Kidney (tissue), 14 donors: Measurements from ENCODE around the gene TAB2. TPM values are rescaled to one million over a fixed set of nuclear protein-coding genes. Genes with fewer than 3 reads are reported as not detected.

ENCODE experiments used
- DNase-seq, 5 donors: peaks; one replicate each; pipeline ENCODE4 v3.0.0-alpha.2; 2013 to 2020
- FAIRE-seq: peaks from 2 replicates; lab custom pipeline; 2012; peaks lifted over from hg19 to GRCh38; lab: Jason Lieb, UNC
- H3K27ac ChIP-seq, 2 donors: one replicate each; pipeline ENCODE4 v1.7.0; 2013; ENCODE audit warnings: low read depth in 2 of 2, low read length in 2 of 2, inconsistent platforms in 1 of 2
- H3K27me3 ChIP-seq: one replicate; pipeline ENCODE4 v1.7.1; 2013; ENCODE audit warnings: low read length, inconsistent platforms; ENCODE audit not compliant: control insufficient read depth, insufficient read depth
- H3K36me3 ChIP-seq, 3 donors: one replicate each; pipeline versions ENCODE4 v1.7.0 to v1.7.1; 2013; ENCODE audit warnings: low read length in 3 of 3, control low read depth in 1 of 3, inconsistent platforms in 1 of 3; ENCODE audit not compliant: insufficient read depth in 3 of 3, control insufficient read depth in 2 of 3
- H3K4me1 ChIP-seq, 3 donors: one replicate each; pipeline versions ENCODE4 v1.7.0 to v1.7.1; 2013; ENCODE audit warnings: low read length in 3 of 3, inconsistent platforms in 1 of 3, low read depth in 1 of 3; ENCODE audit not compliant: control insufficient read depth in 2 of 3, insufficient read depth in 2 of 3
- H3K4me3 ChIP-seq, 3 donors: one replicate each; pipeline versions ENCODE4 v1.7.0 to v1.8.1; 2013; ENCODE audit warnings: low read length in 3 of 3, control low read depth in 1 of 3, inconsistent platforms in 1 of 3
- H3K9ac ChIP-seq, 3 donors: one replicate each; pipeline versions ENCODE4 v1.7.0 to v1.7.1; 2013; ENCODE audit warnings: low read length in 3 of 3, control low read depth in 1 of 3, inconsistent platforms in 1 of 3
- H3K9me3 ChIP-seq, 3 donors: one replicate each; pipeline versions ENCODE4 v1.7.0 to v1.7.1; 2013; ENCODE audit warnings: low read length in 3 of 3, control low read depth in 1 of 3, inconsistent platforms in 1 of 3; ENCODE audit not compliant: control insufficient read depth in 2 of 3, insufficient read depth in 1 of 3
- intact Hi-C: fragments of 100-400 bp; cut with DNase I; formaldehyde crosslinking; loops from one replicate; pipeline ENCODE4 v1.11.1; 2022
- polyA plus RNA-seq: library from polyadenylated mRNA; stranded (reverse); fragments of 350-450 nt; fragmentation: Illumina TruSeq; extraction: RNeasy Lipid Tissue Mini Kit (QIAGEN cat#74804); gene quantifications from one replicate; pipeline ENCODE4 v1.2.3, GENCODE V29; 2014; ENCODE audit warnings: low read depth, low replicate concordance; ENCODE audit not compliant: insufficient read depth
- total RNA-seq: library from RNA; stranded (reverse); fragmentation: NEBNext Ultra II Directional; extraction: Animal tissue kit (Norgen Biotek cat#: 25700); gene quantifications from one replicate; pipeline ENCODE4 v1.2.1, GENCODE V29; 2021
- TF ChIP-seq, protein P1 (sequence below): IDR thresholded peaks from 3 replicates; pipeline ENCODE4 v1.5.1; 2012; ENCODE audit warnings: mild to moderate bottlenecking, moderate library complexity, borderline replicate concordance; ENCODE audit not compliant: insufficient read depth; ENCODE audit errors: extremely low read depth
- donor health status: control.
- donor health status: control.
- donor health status: control.
- donor health status: control.
- donor health status: control.
- donor health status: DM: yes; HTN: yes; CAD: no.
- donor health status: Normal renal cell carcinoma (clear cell type).

TAB2 gene
- total and polyA plus RNA-seq, 2 donors from 2014 or later: 23.2 to 50.1 TPM

GRCh38 chr6:149425754-149426153 lies 108.2 kb downstream of the TAB2 start:
- Histone ChIP-seq H3K9ac (no peak overlapping the region), H3K27me3 (no peaks in the 10 kb centered on the region), H3K4me3 (no peak overlapping the region), H3K36me3 (no peaks in the 10 kb centered on the region), H3K27ac (no peak overlapping the region), H3K9me3 (no peaks in the 10 kb centered on the region), H3K4me1 (peaks cover 0 to 4% (median 4%) of the 10 kb centered on the region in 3 donors)
- FAIRE-seq (no peak), DNase-seq (no peak)
- TF ChIP-seq, protein P1, sequence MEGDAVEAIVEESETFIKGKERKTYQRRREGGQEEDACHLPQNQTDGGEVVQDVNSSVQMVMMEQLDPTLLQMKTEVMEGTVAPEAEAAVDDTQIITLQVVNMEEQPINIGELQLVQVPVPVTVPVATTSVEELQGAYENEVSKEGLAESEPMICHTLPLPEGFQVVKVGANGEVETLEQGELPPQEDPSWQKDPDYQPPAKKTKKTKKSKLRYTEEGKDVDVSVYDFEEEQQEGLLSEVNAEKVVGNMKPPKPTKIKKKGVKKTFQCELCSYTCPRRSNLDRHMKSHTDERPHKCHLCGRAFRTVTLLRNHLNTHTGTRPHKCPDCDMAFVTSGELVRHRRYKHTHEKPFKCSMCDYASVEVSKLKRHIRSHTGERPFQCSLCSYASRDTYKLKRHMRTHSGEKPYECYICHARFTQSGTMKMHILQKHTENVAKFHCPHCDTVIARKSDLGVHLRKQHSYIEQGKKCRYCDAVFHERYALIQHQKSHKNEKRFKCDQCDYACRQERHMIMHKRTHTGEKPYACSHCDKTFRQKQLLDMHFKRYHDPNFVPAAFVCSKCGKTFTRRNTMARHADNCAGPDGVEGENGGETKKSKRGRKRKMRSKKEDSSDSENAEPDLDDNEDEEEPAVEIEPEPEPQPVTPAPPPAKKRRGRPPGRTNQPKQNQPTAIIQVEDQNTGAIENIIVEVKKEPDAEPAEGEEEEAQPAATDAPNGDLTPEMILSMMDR: no peak
- intact Hi-C loops: loop anchor here (10.0 kb wide), 1 partner anchor 341 kb away; no protein-coding TSS in a partner anchor

DNA sequence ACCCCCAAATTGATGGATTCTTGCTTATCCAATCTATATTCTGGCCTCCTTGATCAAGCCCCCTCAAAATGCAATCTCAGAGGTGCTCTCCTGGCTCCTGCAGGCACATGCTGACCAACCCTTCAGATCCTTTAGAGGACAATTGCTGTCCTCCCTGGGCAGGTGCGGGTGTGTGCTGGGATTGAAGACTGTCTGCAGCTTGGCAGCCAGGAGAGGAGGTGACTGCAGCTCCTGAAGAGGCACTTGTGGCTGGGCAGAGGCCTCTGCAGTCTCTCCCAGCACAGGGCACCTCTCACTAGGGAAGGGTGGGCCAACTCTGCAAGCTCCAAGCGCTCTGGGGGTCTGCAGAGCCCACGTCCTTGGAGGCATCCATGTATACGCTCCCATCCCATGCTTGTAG lies 111.1 kb downstream of the TAB2 start:
- H3K9me3 ChIP-seq: no peaks in the 10 kb centered on the region
- no peak overlapping the region for H3K9ac ChIP-seq
- DNase-seq (no peak), FAIRE-seq (no peak)
- TF ChIP-seq, protein P1: no peak
- H3K27ac ChIP-seq: no peak overlapping the region
- intact Hi-C loops: loop anchor here (10.0 kb wide), 1 partner anchor 344 kb away; no protein-coding TSS in a partner anchor
- peaks cover 0 to 7% (median 4%) of the 10 kb centered on the region in 3 donors for H3K4me1 ChIP-seq
- H3K27me3 ChIP-seq: no peaks in the 10 kb centered on the region
- no peak overlapping the region for H3K4me3 ChIP-seq
- no peaks in the 10 kb centered on the region for H3K36me3 ChIP-seq

DNA sequence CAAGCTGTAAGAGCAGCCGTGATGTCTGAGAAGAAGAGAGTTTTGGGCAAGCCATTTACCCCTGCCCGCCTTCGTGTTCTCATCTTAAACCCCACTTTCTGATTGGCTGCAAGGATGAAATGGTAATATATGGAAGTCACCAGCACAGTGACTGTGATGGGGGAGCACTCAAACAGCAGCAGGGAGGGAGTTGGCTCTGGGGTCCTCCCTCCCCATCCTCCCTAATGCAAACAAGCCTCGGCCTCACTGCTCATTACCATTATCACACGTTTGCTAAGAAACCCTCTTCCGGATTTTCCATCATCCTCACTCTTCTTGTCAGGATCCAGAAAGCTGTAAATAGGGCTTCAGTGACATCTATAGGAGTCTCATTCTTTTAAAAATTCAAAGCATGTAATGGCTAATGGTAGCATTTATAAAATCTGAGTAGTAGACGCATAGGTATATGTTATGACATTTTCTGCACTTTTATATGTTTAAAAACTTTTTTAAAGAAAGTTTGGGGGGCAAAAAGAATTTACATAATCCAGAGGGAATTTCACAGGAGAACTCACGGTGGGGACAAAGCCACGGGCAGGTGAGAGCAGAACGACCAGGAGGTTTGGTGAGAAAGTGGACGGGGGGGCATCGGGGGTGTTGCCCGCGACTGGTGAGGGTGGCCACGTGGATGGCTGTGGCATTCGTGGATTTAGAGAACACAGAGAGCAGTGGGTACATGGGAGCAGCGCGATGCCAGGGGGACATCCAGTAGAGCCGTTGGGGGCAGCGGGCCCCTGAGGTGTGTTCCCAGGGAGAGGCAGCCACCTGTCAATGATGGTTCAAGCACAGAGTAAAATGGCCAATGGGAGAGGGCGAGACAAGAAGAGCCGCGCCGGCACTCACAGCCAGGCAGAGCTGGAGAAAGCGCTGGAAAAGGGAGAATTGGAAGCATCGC lies 112.2 kb downstream of the TAB2 start:
- Histone ChIP-seq H3K27ac (no peak overlapping the region), H3K27me3 (no peaks in the 10 kb centered on the region), H3K36me3 (no peaks in the 10 kb centered on the region), H3K4me1 (peaks cover 0 to 3% (median 0%) of the 10 kb centered on the region in 3 donors), H3K4me3 (no peak overlapping the region), H3K9me3 (no peaks in the 10 kb centered on the region), H3K9ac (no peak overlapping the region)
- FAIRE-seq (no peak), DNase-seq (no peak)
- intact Hi-C loops: loop anchor here (10.0 kb wide), 1 partner anchor 345 kb away; no protein-coding TSS in a partner anchor
- TF ChIP-seq, protein P1: no peak
